HepG2 (cell line): ENCODE data around the gene AFG1L. TPM values are rescaled to one million over a fixed set of nuclear protein-coding genes. Genes with fewer than 3 reads are reported as not detected.

Experiments
- CBX5 ChIP-seq: sonication (generic); formaldehyde crosslinking; IDR thresholded peaks from 2 replicates; pipeline ENCODE4 v1.4.0; 2020; ENCODE audit warnings: missing genetic modification reagents, borderline replicate concordance
- ESRRA ChIP-seq: sonication (generic); formaldehyde crosslinking; IDR thresholded peaks from 2 replicates; pipeline ENCODE4 v1.5.1; 2020; ENCODE audit warnings: mild to moderate bottlenecking, low read depth, missing genetic modification reagents
- FOSL2 ChIP-seq: sonication (generic); formaldehyde crosslinking; IDR thresholded peaks from 2 replicates; pipeline ENCODE4 v1.4.0; 2020; ENCODE audit warnings: missing genetic modification reagents
- FOXO1 ChIP-seq: sonication (generic); formaldehyde crosslinking; IDR thresholded peaks from 2 replicates; pipeline ENCODE4 v1.4.0; 2020; ENCODE audit warnings: missing genetic modification reagents
- HMGA1 ChIP-seq: sonication (generic); formaldehyde crosslinking; conservative IDR thresholded peaks from 2 replicates; pipeline ENCODE4 v1.4.0; 2020; ENCODE audit warnings: missing genetic modification reagents
- HOXA3 ChIP-seq: sonication (generic); formaldehyde crosslinking; IDR thresholded peaks from 2 replicates; pipeline ENCODE4 v1.5.0; 2020; ENCODE audit warnings: missing genetic modification reagents
- ZNF770 ChIP-seq: sonication (generic); formaldehyde crosslinking; IDR thresholded peaks from 2 replicates; pipeline ENCODE4 v1.5.0; 2020; ENCODE audit warnings: mild to moderate bottlenecking, missing genetic modification reagents
- ZXDC ChIP-seq: sonication (generic); formaldehyde crosslinking; IDR thresholded peaks from 2 replicates; pipeline ENCODE4 v1.5.0; 2020; ENCODE audit warnings: mild to moderate bottlenecking, missing genetic modification reagents
- polyA plus RNA-seq, 8 experiments: library from polyadenylated mRNA; depleted of rRNA in 3 of 8; stranded (reverse) in 7 of 8; unstranded in 1 of 8; fragments of >200 nt; fragmentation: Illumina TruSeq in 4 of 8; extraction: Trizol in 4 of 8; gene quantifications; 2 replicates each; pipeline versions ENCODE4 v1.2.1 to v1.2.3, GENCODE V29; 2011 to 2016; ENCODE audit warnings: low read depth in 4 of 8, missing spikeins in 1 of 8, mixed read lengths in 1 of 8; ENCODE audit not compliant: insufficient read depth in 1 of 8
- total RNA-seq, 5 experiments: library from RNA; depleted of rRNA; stranded (reverse); fragments of >200 nt; fragmentation: Illumina TruSeq; extraction: Trizol; gene quantifications; 2 replicates each; pipeline ENCODE4 v1.2.3, GENCODE V29; 2016; ENCODE audit warnings: low read depth in 1 of 5
- TF ChIP-seq, protein P1 (sequence below): sonication (generic); formaldehyde crosslinking; IDR thresholded peaks from 2 replicates; pipeline ENCODE4 v1.5.0; 2020; ENCODE audit warnings: mild to moderate bottlenecking, missing genetic modification reagents
- TF ChIP-seq, protein P2 (sequence below): sonication (generic); formaldehyde crosslinking; IDR thresholded peaks from 2 replicates; pipeline ENCODE4 v1.8.0; 2022; ENCODE audit warnings: missing genetic modification reagents, mild to moderate bottlenecking, borderline replicate concordance
- TF ChIP-seq, protein P3 (sequence below): sonication (generic); formaldehyde crosslinking; IDR thresholded peaks from 2 replicates; pipeline ENCODE4 v1.4.0; 2020; ENCODE audit warnings: low read depth, missing genetic modification reagents
- TF ChIP-seq, protein P4 (sequence below): sonication (generic); formaldehyde crosslinking; IDR thresholded peaks from 2 replicates; pipeline ENCODE4 v1.5.1; 2020; ENCODE audit warnings: missing genetic modification reagents, mild to moderate bottlenecking, borderline replicate concordance
- TF ChIP-seq, protein P5 (sequence below): conservative IDR thresholded peaks from 2 replicates; pipeline ENCODE4 v1.6.1; 2018; ENCODE audit warnings: missing genetic modification reagents

Gene AFG1L
- total and polyA plus RNA-seq, 2 of the 13 experiments (the other 11 are each of a cell fraction or from before 2014, with no cell fraction given) = 3.1 to 14.0 TPM

DNA sequence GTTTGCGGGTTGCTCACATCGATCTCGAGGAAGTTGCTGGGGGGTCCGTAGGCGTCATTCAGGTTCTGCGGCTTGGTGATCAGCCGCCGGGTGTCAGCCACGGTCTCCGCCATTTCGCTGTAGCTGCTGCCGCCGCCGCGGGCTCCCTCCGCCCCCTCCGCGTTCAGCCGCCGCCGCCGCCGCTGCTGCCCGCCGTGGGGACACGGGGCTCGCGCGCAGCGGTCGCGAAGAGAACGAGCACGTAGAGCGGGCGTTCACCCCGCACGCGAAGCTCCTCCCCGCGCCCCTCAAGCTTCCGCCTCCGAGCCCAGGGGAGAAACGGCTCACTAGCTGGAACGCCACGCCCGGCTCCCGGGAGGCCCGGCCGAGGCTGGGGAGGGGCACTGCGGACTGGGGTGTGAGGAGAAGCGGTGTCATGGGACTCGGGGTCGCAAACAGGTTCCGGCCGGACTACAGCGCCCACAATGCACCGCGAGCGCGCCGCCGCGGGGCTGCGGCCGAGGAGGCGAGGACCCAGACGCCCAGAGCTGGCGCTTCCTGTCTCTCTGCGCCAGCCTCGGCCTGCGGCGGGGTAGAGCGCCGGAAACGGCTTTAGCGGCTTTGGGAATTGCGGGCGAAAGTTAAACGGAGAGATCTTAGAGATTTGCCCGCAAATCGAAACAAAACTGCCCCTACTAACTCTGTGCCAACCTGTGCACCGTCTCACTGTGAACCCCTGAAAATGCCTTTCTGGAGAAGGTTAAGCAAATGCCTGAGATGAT lies 33.9 kb upstream of the AFG1L start, which contains the start of gene SNX3 (continued):
- TF ChIP-seq, protein P1, sequence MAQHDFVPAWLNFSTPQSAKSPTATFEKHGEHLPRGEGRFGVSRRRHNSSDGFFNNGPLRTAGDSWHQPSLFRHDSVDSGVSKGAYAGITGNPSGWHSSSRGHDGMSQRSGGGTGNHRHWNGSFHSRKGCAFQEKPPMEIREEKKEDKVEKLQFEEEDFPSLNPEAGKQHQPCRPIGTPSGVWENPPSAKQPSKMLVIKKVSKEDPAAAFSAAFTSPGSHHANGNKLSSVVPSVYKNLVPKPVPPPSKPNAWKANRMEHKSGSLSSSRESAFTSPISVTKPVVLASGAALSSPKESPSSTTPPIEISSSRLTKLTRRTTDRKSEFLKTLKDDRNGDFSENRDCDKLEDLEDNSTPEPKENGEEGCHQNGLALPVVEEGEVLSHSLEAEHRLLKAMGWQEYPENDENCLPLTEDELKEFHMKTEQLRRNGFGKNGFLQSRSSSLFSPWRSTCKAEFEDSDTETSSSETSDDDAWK (CRISPR knock-in tag) = no peak
- TF ChIP-seq HMGA1 (CRISPR knock-in tag) = no peak
- TF ChIP-seq FOSL2 (CRISPR knock-in tag) = peak; percentile 33
- TF ChIP-seq, protein P2, sequence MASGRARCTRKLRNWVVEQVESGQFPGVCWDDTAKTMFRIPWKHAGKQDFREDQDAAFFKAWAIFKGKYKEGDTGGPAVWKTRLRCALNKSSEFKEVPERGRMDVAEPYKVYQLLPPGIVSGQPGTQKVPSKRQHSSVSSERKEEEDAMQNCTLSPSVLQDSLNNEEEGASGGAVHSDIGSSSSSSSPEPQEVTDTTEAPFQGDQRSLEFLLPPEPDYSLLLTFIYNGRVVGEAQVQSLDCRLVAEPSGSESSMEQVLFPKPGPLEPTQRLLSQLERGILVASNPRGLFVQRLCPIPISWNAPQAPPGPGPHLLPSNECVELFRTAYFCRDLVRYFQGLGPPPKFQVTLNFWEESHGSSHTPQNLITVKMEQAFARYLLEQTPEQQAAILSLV = peak; percentile 93
- TF ChIP-seq, protein P3, sequence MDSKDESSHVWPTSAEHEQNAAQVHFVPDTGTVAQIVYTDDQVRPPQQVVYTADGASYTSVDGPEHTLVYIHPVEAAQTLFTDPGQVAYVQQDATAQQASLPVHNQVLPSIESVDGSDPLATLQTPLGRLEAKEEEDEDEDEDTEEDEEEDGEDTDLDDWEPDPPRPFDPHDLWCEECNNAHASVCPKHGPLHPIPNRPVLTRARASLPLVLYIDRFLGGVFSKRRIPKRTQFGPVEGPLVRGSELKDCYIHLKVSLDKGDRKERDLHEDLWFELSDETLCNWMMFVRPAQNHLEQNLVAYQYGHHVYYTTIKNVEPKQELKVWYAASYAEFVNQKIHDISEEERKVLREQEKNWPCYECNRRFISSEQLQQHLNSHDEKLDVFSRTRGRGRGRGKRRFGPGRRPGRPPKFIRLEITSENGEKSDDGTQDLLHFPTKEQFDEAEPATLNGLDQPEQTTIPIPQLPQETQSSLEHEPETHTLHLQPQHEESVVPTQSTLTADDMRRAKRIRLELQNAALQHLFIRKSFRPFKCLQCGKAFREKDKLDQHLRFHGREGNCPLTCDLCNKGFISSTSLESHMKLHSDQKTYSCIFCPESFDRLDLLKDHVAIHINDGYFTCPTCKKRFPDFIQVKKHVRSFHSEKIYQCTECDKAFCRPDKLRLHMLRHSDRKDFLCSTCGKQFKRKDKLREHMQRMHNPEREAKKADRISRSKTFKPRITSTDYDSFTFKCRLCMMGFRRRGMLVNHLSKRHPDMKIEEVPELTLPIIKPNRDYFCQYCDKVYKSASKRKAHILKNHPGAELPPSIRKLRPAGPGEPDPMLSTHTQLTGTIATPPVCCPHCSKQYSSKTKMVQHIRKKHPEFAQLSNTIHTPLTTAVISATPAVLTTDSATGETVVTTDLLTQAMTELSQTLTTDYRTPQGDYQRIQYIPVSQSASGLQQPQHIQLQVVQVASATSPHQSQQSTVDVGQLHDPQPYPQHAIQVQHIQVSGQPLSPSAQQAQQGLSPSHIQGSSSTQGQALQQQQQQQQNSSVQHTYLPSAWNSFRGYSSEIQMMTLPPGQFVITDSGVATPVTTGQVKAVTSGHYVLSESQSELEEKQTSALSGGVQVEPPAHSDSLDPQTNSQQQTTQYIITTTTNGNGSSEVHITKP = no peak
- TF ChIP-seq, protein P4, sequence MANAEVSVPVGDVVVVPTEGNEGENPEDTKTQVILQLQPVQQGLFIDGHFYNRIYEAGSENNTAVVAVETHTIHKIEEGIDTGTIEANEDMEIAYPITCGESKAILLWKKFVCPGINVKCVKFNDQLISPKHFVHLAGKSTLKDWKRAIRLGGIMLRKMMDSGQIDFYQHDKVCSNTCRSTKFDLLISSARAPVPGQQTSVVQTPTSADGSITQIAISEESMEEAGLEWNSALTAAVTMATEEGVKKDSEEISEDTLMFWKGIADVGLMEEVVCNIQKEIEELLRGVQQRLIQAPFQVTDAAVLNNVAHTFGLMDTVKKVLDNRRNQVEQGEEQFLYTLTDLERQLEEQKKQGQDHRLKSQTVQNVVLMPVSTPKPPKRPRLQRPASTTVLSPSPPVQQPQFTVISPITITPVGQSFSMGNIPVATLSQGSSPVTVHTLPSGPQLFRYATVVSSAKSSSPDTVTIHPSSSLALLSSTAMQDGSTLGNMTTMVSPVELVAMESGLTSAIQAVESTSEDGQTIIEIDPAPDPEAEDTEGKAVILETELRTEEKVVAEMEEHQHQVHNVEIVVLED = peak; percentile 97
- peak; percentile 50; the same call in 1 of the 2 replicates for TF ChIP-seq CBX5 (CRISPR knock-in tag)
- peak; percentile 80 for TF ChIP-seq HOXA3
- no peak for TF ChIP-seq ZXDC (CRISPR knock-in tag)
- 0 out of 2 replicates have a peak, but pooled peaks have one; percentile 62 for TF ChIP-seq ZNF770 (CRISPR knock-in tag)
- TF ChIP-seq FOXO1 (CRISPR knock-in tag) = peak; percentile 61
- TF ChIP-seq, protein P5, sequence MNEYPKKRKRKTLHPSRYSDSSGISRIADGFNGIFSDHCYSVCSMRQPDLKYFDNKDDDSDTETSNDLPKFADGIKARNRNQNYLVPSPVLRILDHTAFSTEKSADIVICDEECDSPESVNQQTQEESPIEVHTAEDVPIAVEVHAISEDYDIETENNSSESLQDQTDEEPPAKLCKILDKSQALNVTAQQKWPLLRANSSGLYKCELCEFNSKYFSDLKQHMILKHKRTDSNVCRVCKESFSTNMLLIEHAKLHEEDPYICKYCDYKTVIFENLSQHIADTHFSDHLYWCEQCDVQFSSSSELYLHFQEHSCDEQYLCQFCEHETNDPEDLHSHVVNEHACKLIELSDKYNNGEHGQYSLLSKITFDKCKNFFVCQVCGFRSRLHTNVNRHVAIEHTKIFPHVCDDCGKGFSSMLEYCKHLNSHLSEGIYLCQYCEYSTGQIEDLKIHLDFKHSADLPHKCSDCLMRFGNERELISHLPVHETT (CRISPR knock-in tag) = peak; percentile 89
- peak; percentile 77; the same call in 1 of the 2 replicates for TF ChIP-seq ESRRA (CRISPR knock-in tag)
